ENCODE data around the gene PRR15.

- TF ChIP-seq CTCF (IDR thresholded peaks at IDR 0.05; ENCODE audit: low read depth, low read length, missing input control) (no peak), SP1 (IDR thresholded peaks at IDR 0.05) (no peak), HNF4G (IDR thresholded peaks at IDR 0.05) (no peak), MAX (IDR thresholded peaks at IDR 0.05) (no peak), YY1 (IDR thresholded peaks at IDR 0.05) (no peak), TAF1 (conservative IDR thresholded peaks at IDR 0.05) (no peak), RAD21 (IDR thresholded peaks at IDR 0.05) (no peak), JUND (IDR thresholded peaks at IDR 0.05) (no peak), REST (IDR thresholded peaks at IDR 0.05) (no peak), ZBTB33 (IDR thresholded peaks at IDR 0.05) (no peak)
These were observed 29.2 kb downstream of the PRR15 start for GRCh38 chr7:29592866-29593265.

Measured in liver (tissue), 3 donors.